GM19324 (cell line): ENCODE data around the gene MBOAT2.
A peak's percentile ranks its signal among the peaks of the same experiment; 100 is the strongest.

ENCODE experiments used
- ATAC-seq: cut with Tn5 transposase; IDR thresholded peaks from one replicate; pipeline ENCODE4 v1.9.1; 2021; ENCODE audit warnings: mild to moderate bottlenecking, moderate library complexity; ENCODE audit not compliant: unreplicated experiment, low FRiP score

MBOAT2 gene

GRCh38 chr2:9018109-9018508, 14.6 kb upstream of the MBOAT2 start:
- no peak for ATAC-seq

GRCh38 chr2:9017411-9017810, 13.9 kb upstream of the MBOAT2 start:
- no peak for ATAC-seq

GRCh38 chr2:9015998-9016397, 12.5 kb upstream of the MBOAT2 start:
- ATAC-seq: no peak

- no peak for ATAC-seq
These were observed 9.9 kb upstream of the MBOAT2 start for GRCh38 chr2:9013403-9013802.

GRCh38 chr2:9010866-9011265, 7.4 kb upstream of the MBOAT2 start:
- no peak for ATAC-seq

GRCh38 chr2:9008951-9009664, 5.6 kb upstream of the MBOAT2 start:
- ATAC-seq: no peak

GRCh38 chr2:9006368-9006767, 2.9 kb upstream of the MBOAT2 start:
- no peak for ATAC-seq

- no peak for ATAC-seq
These were observed 1.1 kb upstream of the MBOAT2 start for GRCh38 chr2:9004338-9005204.

GRCh38 chr2:9003366-9003615, 193 bp downstream of the MBOAT2 start:
- no peak for ATAC-seq

- ATAC-seq: peak; percentile 6
These were observed 683 bp downstream of the MBOAT2 start for GRCh38 chr2:9002637-9003365.

GRCh38 chr2:9002313-9002636, 1.2 kb downstream of the MBOAT2 start:
- no peak for ATAC-seq

- no peak for ATAC-seq
These were observed 1.7 kb downstream of the MBOAT2 start for GRCh38 chr2:9001778-9002177.

GRCh38 chr2:9001229-9001628, 2.3 kb downstream of the MBOAT2 start:
- no peak for ATAC-seq

- ATAC-seq: no peak
These were observed 3.0 kb downstream of the MBOAT2 start for GRCh38 chr2:9000442-9000841.

- no peak for ATAC-seq
These were observed 3.7 kb downstream of the MBOAT2 start for GRCh38 chr2:8999797-9000196.

- ATAC-seq: no peak
These were observed 4.4 kb downstream of the MBOAT2 start for GRCh38 chr2:8999102-8999446.

GRCh38 chr2:8998418-8999101, 4.9 kb downstream of the MBOAT2 start:
- no peak for ATAC-seq

- ATAC-seq: no peak
These were observed 5.9 kb downstream of the MBOAT2 start for GRCh38 chr2:8997631-8998030.

- ATAC-seq: no peak
These were observed 6.4 kb downstream of the MBOAT2 start for GRCh38 chr2:8997108-8997507.

- ATAC-seq: no peak
These were observed 7.5 kb downstream of the MBOAT2 start for GRCh38 chr2:8996006-8996405.

GRCh38 chr2:8994386-8994785, 9.1 kb downstream of the MBOAT2 start:
- no peak for ATAC-seq
